Measurements from ENCODE around the gene GORASP1. TPM values are rescaled to one million over a fixed set of nuclear protein-coding genes. Genes with fewer than 3 reads are reported as not detected.

GORASP1 gene
- 10 to 100 TPM; 32.3 to 73.4 (median 47.5) TPM for total RNA-seq

- peak within 1 kb of the TSS; percentile 82 to 92 for H3K27ac ChIP-seq
- no peaks in the 10 kb centered on the region for H3K27me3 ChIP-seq
- H3K36me3 ChIP-seq = no peaks in the 10 kb centered on the region
- peak within 1 kb of the TSS; percentile 63 to 79 for H3K4me3 ChIP-seq
- DNase-seq = peak; percentile 90 to 91
- TF ChIP-seq POLR2A (IDR thresholded peaks at IDR 0.05) (peak; percentile 67 to 90), CTCF (IDR thresholded peaks at IDR 0.05) (no peak)
- peaks cover 0 to 5% of the 10 kb centered on the region in 2 donors for H3K4me1 ChIP-seq
- intact Hi-C loops (cut with DNase I; ENCODE audit: low total_unique reads) = no loop called here
- H3K9me3 ChIP-seq = no peaks in the 10 kb centered on the region
Measured at GRCh38 chr3:39107388-39108199, at the start of gene GORASP1, which contains the start of gene TTC21A. GORASP1 (minus strand) TSS chr3:39107627; CDS start chr3:39107541, 86 bp downstream. TTC21A (plus strand) TSS chr3:39107680; CDS start chr3:39107838, 158 bp downstream.

DNA sequence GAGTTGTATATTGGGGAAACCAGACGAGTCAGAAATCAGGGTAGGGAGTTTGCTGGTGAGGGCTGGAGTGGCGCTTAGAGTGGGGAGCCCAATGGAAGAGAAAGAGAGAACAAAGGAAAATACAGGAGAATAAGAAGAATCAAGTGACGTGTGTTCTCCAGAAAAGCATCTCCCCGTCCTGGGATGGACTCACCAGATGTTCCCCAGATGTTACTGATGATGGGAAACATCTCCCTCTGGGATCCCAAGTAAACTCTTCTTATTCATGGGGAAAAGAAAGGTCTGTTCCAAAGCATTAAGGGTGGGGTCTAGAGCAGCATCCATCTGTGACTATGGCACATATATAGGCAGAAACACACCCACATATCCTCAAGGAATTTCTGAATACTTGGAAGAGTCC lies 49.0 kb upstream of the GORASP1 start:
- H3K9me3 ChIP-seq = no peaks in the 10 kb centered on the region
- H3K4me3 ChIP-seq = no peak overlapping the region
- no peaks in the 10 kb centered on the region for H3K27me3 ChIP-seq
- H3K4me1 ChIP-seq = no peaks in the 10 kb centered on the region
- DNase-seq = no peak
- H3K27ac ChIP-seq = peak overlapping the region in 1 of 2 donors; percentile 99
- TF ChIP-seq CTCF (IDR thresholded peaks at IDR 0.05) = no peak
- no peak for TF ChIP-seq POLR2A (IDR thresholded peaks at IDR 0.05)
- no peaks in the 10 kb centered on the region for H3K36me3 ChIP-seq
- intact Hi-C loops (cut with DNase I; ENCODE audit: low total_unique reads) = no loop called here

DNA sequence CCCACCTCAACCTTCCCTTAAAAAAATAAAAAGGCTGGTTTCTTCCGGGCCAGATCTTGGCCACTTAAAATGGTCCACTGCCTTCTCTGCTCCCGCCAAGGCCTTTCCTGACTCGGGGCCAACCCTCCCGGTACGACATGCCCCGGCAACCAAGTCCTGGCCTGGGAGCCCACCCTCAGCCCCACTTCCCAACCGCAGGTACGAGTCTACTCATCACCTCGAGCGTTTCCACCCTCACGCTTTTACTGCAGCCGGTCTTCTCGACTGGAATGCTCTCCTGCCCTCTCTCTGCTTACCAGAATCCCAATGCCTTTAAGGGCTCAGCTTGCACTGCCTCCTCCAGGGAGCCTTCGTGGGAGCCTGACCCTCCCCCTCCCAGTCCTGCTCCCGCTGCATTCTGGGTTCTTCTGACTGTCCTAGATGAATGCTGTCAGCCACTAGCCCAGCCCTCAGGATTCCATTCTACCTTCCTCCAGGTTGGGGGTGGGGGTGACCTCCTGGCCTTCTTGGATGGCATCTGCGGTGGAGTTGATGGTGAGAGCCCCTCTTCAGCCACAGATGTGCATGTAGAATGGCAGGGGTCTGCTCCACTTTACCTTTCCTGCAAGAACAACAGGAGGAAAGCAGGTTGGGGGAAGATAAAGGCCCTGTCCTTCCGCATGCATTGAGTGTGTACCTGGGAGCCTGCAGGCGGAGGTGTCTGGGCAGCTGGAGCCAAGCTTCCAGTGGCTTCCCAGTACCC lies 47.0 kb upstream of the GORASP1 start:
- H3K4me3 ChIP-seq = no peak overlapping the region
- H3K4me1 ChIP-seq = peaks cover 9 to 12% of the 10 kb centered on the region in 2 donors
- H3K27ac ChIP-seq = peak overlapping the region; percentile 96 to 99
- H3K36me3 ChIP-seq = no peaks in the 10 kb centered on the region
- intact Hi-C loops (cut with DNase I; ENCODE audit: low total_unique reads) = no loop called here
- peak; percentile 54 to 64 for DNase-seq
- TF ChIP-seq POLR2A (IDR thresholded peaks at IDR 0.05) (no peak), CTCF (IDR thresholded peaks at IDR 0.05) (no peak)
- no peaks in the 10 kb centered on the region for H3K9me3 ChIP-seq
- H3K27me3 ChIP-seq = no peaks in the 10 kb centered on the region

DNA sequence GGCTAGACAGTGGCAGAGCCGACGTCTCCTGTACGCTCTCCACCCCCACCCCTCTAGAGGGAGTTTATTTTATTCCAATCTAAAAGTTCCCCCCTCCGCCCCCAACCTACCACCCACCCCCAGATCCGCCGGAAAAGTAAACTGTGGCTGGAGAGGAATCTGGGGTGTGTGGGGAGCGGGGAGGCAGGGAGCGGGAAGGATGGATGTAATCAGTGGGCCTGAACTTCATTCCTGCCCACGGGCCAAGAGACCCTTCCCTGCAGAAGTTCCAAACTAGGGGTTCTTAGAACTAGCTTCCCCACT lies 46.5 kb upstream of the GORASP1 start:
- Histone ChIP-seq H3K4me1 (peaks cover 13 to 17% of the 10 kb centered on the region in 2 donors), H3K27ac (peak overlapping the region; percentile 96 to 99), H3K4me3 (peak overlapping the region; percentile 26 to 93), H3K36me3 (no peaks in the 10 kb centered on the region), H3K9me3 (no peaks in the 10 kb centered on the region), H3K27me3 (no peaks in the 10 kb centered on the region)
- DNase-seq = no peak
- intact Hi-C loops (cut with DNase I; ENCODE audit: low total_unique reads) = no loop called here
- TF ChIP-seq CTCF (IDR thresholded peaks at IDR 0.05) (no peak), POLR2A (IDR thresholded peaks at IDR 0.05) (no peak)

Measured in uterus (tissue), 4 donors.